GM20000 (cell line): ENCODE data around the gene ANKZF1.

ENCODE experiments used
- DNase-seq: peaks from one replicate; pipeline ENCODE4 v3.0.0; 2012; ENCODE audit warnings: low spot score
- CTCF ChIP-seq: IDR thresholded peaks from 2 replicates; pipeline ENCODE4 v1.5.1; 2012; ENCODE audit warnings: mild to moderate bottlenecking, control low read depth; ENCODE audit errors: extremely low read depth, missing control alignments

ANKZF1 gene

GRCh38 chr2:219225350-219225749, 4.3 kb upstream of the ANKZF1 start:
- DNase-seq, result no peak
- TF ChIP-seq CTCF, result no peak

DNA sequence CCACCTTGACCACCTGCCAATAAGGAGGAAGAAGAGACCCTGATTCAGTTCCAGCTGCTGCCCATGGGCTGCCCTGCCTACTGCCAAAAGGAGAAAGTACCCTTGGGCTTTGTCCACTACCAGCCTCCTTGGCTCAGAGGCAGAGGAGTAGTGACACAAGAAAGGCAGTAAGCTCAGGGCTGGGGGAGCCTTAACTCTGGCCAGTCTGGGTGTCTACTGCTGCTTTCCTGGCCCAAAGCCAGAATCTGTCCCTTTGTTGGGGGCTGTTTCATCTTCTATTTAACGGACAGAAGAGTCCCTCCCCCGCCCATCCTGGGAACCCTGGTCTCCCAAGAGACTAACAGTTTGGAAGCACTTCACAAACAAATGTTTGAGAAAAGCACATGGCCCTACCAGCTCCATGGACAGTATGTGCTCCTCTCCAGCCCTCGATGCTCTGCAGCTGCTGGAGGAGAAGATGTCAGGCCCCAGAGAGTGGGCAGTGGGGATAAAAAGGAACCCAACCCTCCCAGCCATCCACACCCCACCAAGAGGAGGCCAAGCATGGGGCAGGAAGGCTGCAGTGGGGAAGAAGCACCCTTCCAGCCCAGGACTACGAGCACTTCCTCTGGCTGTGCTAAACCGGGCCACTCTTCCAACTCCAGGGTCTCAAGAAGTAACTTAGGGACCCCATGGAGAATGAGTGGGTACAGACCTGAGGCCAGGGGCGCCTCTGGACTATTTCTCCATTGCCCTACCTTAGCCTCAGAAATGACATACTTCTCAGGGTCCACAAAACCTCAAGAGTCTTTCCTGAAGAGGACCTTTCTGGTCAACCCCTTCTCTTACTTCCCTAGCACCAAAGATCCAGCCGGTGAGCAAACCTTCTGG, 1.3 kb upstream of the ANKZF1 start:
- TF ChIP-seq CTCF, result no peak
- DNase-seq, result peak; percentile 23

GRCh38 chr2:219228911-219229304, 698 bp upstream of the ANKZF1 start:
- no peak for TF ChIP-seq CTCF
- no peak for DNase-seq

- TF ChIP-seq CTCF, result no peak
- peak; percentile 55 for DNase-seq
These were observed 494 bp downstream of the ANKZF1 start for GRCh38 chr2:219230059-219230540.

DNA sequence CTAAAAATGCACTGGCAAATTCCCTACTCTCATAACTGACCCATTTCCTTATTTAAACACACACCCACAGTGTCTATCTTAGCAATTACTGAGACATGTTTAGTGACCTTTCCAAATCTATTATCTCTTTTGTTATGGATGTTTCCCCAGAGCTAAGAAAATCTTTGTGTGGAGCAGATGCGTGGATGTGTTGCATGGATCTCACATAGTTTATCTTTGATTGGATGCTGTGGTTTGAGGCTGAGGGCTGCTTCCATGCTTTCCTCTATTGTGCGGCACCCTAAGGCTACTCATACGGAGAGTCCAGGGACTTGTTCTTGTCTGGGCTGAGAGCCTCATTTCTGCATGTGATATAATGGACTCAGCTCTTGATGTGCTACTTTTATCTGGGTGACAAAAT, 4.7 kb downstream of the ANKZF1 start:
- no peak for DNase-seq
- TF ChIP-seq CTCF, result no peak

- no peak for DNase-seq
- no peak for TF ChIP-seq CTCF
These were observed 13.7 kb downstream of the ANKZF1 start for GRCh38 chr2:219243291-219243761.

DNA sequence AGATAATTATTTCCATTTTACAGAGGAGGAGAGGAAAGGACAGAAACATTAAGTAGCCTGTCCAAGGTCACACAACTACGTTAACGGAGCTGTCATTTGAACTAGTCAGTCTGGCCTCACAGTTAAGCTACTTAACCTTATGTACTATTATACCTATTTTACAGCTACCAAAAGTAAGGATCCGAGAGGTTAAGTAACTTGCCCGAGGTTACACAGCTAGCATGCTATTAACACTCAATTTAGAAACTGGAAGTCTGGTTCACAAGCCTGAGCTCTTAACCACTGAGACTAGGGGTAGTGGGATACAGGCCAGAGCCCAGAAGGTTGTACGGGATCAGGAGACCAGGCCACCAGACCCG, 15.2 kb downstream of the ANKZF1 start:
- DNase-seq, result no peak
- TF ChIP-seq CTCF, result no peak
